Loucy (cell line): ENCODE data around the gene PKHD1.

Experiments
- H2AFZ ChIP-seq: fragments of 200-600 bp; sonication (generic); 2 replicates; pipeline ENCODE4 v1.6.0; 2016; ENCODE audit warnings: antibody characterized with exemption, mild to moderate bottlenecking, low read length, moderate library complexity
- H3F3A ChIP-seq: fragments of 200-600 bp; 2 replicates; pipeline ENCODE4 v1.6.0; 2016; ENCODE audit warnings: antibody characterized with exemption, low read depth, mild to moderate bottlenecking
- H3K27me3 ChIP-seq: fragments of 200-600 bp; sonication (generic); 2 replicates; pipeline ENCODE4 v1.6.1; 2014; ENCODE audit warnings: low read length, mild to moderate bottlenecking; ENCODE audit not compliant: insufficient read depth, poor library complexity, severe bottlenecking
- H3K36me3 ChIP-seq: fragments of 200-600 bp; sonication (generic); 2 replicates; pipeline ENCODE4 v1.6.1; 2016; ENCODE audit warnings: low read length; ENCODE audit not compliant: insufficient read depth
- H3K4me1 ChIP-seq: fragments of 200-600 bp; sonication (generic); 2 replicates; pipeline ENCODE4 v1.5.1; 2014; ENCODE audit warnings: low read length, mild to moderate bottlenecking; ENCODE audit not compliant: insufficient read depth, poor library complexity, severe bottlenecking
- H3K4me2 ChIP-seq: fragments of 200-600 bp; sonication (generic); 2 replicates; pipeline ENCODE4 v1.6.0; 2014; ENCODE audit warnings: antibody characterized with exemption, low read length, low read depth, mild to moderate bottlenecking; ENCODE audit not compliant: poor library complexity, severe bottlenecking
- H3K4me3 ChIP-seq: fragments of 200-600 bp; sonication (generic); 2 replicates; pipeline ENCODE4 v1.5.1; 2014; ENCODE audit warnings: low read length, mild to moderate bottlenecking, mixed read lengths; ENCODE audit not compliant: poor library complexity, severe bottlenecking
- H3K79me2 ChIP-seq: fragments of 200-600 bp; sonication (generic); 2 replicates; pipeline ENCODE4 v1.6.1; 2014; ENCODE audit warnings: low read length; ENCODE audit not compliant: insufficient read depth
- H3K9ac ChIP-seq: fragments of 200-600 bp; sonication (generic); 2 replicates; pipeline ENCODE4 v1.6.0; 2014; ENCODE audit warnings: mild to moderate bottlenecking, low read depth, low read length, moderate library complexity; ENCODE audit not compliant: poor library complexity, severe bottlenecking
- H3K9me2 ChIP-seq: fragments of 200-600 bp; sonication (generic); replicated peaks from 2 replicates; pipeline ENCODE4 v1.6.1; 2016; ENCODE audit warnings: low read depth, low read length, mixed read lengths
- H3K9me3 ChIP-seq: fragments of 200-600 bp; sonication (generic); 2 replicates; pipeline ENCODE4 v1.6.1; 2014; ENCODE audit warnings: mild to moderate bottlenecking, antibody characterized with exemption, low read length, low read depth; ENCODE audit not compliant: insufficient read depth
- H4K20me1 ChIP-seq: fragments of 200-600 bp; sonication (generic); 2 replicates; pipeline ENCODE4 v1.6.0; 2014; ENCODE audit warnings: antibody characterized with exemption, low read length, mild to moderate bottlenecking; ENCODE audit not compliant: insufficient read depth, poor library complexity, severe bottlenecking
- EZH2phosphoT487 ChIP-seq: fragments of 200-600 bp; IDR thresholded peaks from 2 replicates; pipeline ENCODE4 v1.6.1; 2018; ENCODE audit warnings: antibody characterized with exemption, mild to moderate bottlenecking, moderate library complexity, borderline replicate concordance
- TF ChIP-seq, protein P1 (sequence below): fragments of 200-600 bp; sonication (generic); conservative IDR thresholded peaks from 2 replicates; pipeline ENCODE4 v1.5.1; 2014; ENCODE audit warnings: mild to moderate bottlenecking, antibody characterized with exemption, low read length

Gene PKHD1

DNA sequence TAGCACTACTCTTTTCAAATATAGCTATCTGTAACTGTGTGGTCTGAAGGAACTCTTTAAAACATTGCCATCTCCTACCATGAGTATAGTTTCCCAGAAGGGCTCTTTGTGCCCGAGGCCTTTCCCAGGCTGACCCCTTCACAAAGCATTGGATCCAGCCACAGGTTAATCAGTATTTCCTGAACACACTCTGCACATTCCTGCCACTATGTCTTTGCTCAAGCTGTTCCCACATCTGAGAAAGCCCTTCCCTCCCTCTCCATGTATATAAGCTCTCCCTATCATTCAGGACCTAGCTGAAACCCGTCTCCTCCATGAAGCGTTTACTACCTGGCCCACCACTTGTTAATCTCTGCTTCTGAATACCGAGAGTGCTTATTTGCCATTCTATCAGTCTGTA, 47.8 kb upstream of the PKHD1 start:
- Histone ChIP-seq H2AFZ (no peak overlapping the region), H3K79me2 (no peaks in the 10 kb centered on the region), H3K27me3 (no peaks in the 10 kb centered on the region), H3K4me3 (no peak overlapping the region), H3K9me2 (no peaks in the 10 kb centered on the region), H3K4me2 (no peak overlapping the region), H4K20me1 (no peaks in the 10 kb centered on the region), H3K4me1 (peaks cover 4% of the 10 kb centered on the region), H3K9me3 (no peaks in the 10 kb centered on the region), H3K9ac (no peak overlapping the region), H3F3A (no peaks in the 10 kb centered on the region), H3K36me3 (no peaks in the 10 kb centered on the region)
- TF ChIP-seq EZH2phosphoT487: no peak
- TF ChIP-seq, protein P1, sequence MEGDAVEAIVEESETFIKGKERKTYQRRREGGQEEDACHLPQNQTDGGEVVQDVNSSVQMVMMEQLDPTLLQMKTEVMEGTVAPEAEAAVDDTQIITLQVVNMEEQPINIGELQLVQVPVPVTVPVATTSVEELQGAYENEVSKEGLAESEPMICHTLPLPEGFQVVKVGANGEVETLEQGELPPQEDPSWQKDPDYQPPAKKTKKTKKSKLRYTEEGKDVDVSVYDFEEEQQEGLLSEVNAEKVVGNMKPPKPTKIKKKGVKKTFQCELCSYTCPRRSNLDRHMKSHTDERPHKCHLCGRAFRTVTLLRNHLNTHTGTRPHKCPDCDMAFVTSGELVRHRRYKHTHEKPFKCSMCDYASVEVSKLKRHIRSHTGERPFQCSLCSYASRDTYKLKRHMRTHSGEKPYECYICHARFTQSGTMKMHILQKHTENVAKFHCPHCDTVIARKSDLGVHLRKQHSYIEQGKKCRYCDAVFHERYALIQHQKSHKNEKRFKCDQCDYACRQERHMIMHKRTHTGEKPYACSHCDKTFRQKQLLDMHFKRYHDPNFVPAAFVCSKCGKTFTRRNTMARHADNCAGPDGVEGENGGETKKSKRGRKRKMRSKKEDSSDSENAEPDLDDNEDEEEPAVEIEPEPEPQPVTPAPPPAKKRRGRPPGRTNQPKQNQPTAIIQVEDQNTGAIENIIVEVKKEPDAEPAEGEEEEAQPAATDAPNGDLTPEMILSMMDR: no peak

DNA sequence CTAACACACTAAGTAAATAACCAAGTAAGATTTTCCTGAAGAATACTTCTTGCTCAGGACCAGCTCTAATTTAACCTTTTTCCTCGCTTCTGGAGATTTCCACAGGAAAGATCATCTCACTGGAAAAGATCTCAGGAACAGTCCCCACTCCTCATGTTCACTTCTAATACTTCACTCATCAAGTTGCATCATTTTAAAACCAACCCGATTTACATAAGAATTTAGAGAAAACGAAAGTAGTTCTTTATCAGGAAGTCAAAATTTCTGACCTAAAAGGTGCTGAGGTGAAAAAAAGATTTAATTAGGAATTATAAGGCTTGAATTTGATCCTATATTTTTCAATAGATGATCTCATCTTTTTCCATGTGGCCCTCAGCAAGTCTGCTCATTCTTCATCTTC, 46.6 kb upstream of the PKHD1 start:
- TF ChIP-seq, protein P1: no peak
- TF ChIP-seq EZH2phosphoT487: no peak
- Histone ChIP-seq H2AFZ (0 out of 2 replicates have a peak overlapping the region, but pooled peaks have one; percentile 17), H3K4me1 (no peaks in the 10 kb centered on the region), H3F3A (no peaks in the 10 kb centered on the region), H3K4me2 (no peak overlapping the region), H3K9me3 (no peaks in the 10 kb centered on the region), H3K9me2 (no peaks in the 10 kb centered on the region), H3K9ac (no peak overlapping the region), H3K36me3 (no peaks in the 10 kb centered on the region), H3K4me3 (no peak overlapping the region), H4K20me1 (no peaks in the 10 kb centered on the region), H3K27me3 (no peaks in the 10 kb centered on the region), H3K79me2 (no peaks in the 10 kb centered on the region)

DNA sequence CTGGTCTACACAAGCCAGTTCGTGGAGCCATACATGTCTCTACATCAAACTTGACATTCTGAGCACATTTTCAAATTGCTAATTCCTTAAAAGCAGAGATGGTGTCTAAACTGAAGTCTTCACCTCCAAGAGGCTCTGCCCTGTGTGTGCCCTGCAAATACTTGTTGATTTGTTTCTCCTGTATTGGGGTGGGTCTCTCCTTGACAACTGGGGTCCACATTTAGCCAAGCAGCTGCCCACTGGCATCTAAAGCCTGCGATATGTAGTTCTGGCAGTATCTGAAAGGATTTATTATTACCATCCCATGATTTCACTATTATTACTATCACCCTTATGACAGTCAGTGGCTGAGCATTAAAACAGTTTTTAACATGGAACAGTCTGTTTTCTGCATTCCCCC, 45.9 kb upstream of the PKHD1 start:
- Histone ChIP-seq H3K9me2 (no peaks in the 10 kb centered on the region), H3K4me2 (no peak overlapping the region), H3K4me3 (no peak overlapping the region)

More for the DNA sequence above, 45.9 kb upstream of the PKHD1 start:
- Histone ChIP-seq H3K9ac (no peak overlapping the region), H3K27me3 (no peaks in the 10 kb centered on the region), H4K20me1 (no peaks in the 10 kb centered on the region), H3K79me2 (no peaks in the 10 kb centered on the region), H3K9me3 (no peaks in the 10 kb centered on the region), H3K36me3 (no peaks in the 10 kb centered on the region), H3K4me1 (no peaks in the 10 kb centered on the region), H2AFZ (no peak overlapping the region), H3F3A (no peaks in the 10 kb centered on the region)
- TF ChIP-seq, protein P1: no peak
- no peak for TF ChIP-seq EZH2phosphoT487
